Duodenal mucosa (tissue), 2 donors: ENCODE results near the gene KRT86.
"Not testable (repeated sequence)": the region's sequence is repeated elsewhere in the genome, so short reads cannot be mapped to it uniquely, and the experiment has no call there.

Source experiments
- H3K27ac ChIP-seq: one replicate; pipeline ENCODE4 v1.7.0; 2013; ENCODE audit warnings: low read depth, low read length
- H3K27me3 ChIP-seq, 2 donors: one replicate each; pipeline ENCODE4 v1.7.0; 2013; ENCODE audit warnings: low read length in 2 of 2, control low read depth in 1 of 2; ENCODE audit not compliant: insufficient read depth in 2 of 2, control insufficient read depth in 1 of 2
- H3K36me3 ChIP-seq, 2 donors: one replicate each; pipeline ENCODE4 v1.7.0; 2013; ENCODE audit warnings: low read length in 2 of 2, control low read depth in 1 of 2; ENCODE audit not compliant: insufficient read depth in 2 of 2, control insufficient read depth in 1 of 2
- H3K4me1 ChIP-seq, 2 donors: one replicate each; pipeline ENCODE4 v1.7.0; 2013; ENCODE audit warnings: low read length in 2 of 2, control low read depth in 1 of 2; ENCODE audit not compliant: insufficient read depth in 2 of 2, control insufficient read depth in 1 of 2
- H3K4me3 ChIP-seq, 2 donors: one replicate each; pipeline ENCODE4 v1.7.0; 2013; ENCODE audit warnings: low read length in 2 of 2, low read depth in 1 of 2
- H3K9ac ChIP-seq, 2 donors: one replicate each; pipeline ENCODE4 v1.7.0; 2013; ENCODE audit warnings: low read length in 2 of 2, low read depth in 1 of 2
- H3K9me3 ChIP-seq, 2 donors: one replicate each; pipeline ENCODE4 v1.7.0; 2013; ENCODE audit warnings: low read length in 2 of 2, control low read depth in 1 of 2; ENCODE audit not compliant: control insufficient read depth in 1 of 2

Gene KRT86

GRCh38 chr12:52252728-52253343 is 21.6 kb upstream of the KRT86 start:
- Histone ChIP-seq H3K27me3 (peaks cover 10 to 24% of the 10 kb centered on the region in 2 donors), H3K4me1 (peaks cover 3 to 9% of the 10 kb centered on the region in 2 donors), H3K9ac (no peak overlapping the region), H3K36me3 (no peaks in the 10 kb centered on the region), H3K9me3 (no peaks in the 10 kb centered on the region), H3K27ac (no peak overlapping the region), H3K4me3 (no peak overlapping the region)

GRCh38 chr12:52253391-52254179 is 20.9 kb upstream of the KRT86 start:
- H3K9ac ChIP-seq = no peak overlapping the region
- peaks cover 14 to 28% of the 10 kb centered on the region in 2 donors for H3K27me3 ChIP-seq

DNA sequence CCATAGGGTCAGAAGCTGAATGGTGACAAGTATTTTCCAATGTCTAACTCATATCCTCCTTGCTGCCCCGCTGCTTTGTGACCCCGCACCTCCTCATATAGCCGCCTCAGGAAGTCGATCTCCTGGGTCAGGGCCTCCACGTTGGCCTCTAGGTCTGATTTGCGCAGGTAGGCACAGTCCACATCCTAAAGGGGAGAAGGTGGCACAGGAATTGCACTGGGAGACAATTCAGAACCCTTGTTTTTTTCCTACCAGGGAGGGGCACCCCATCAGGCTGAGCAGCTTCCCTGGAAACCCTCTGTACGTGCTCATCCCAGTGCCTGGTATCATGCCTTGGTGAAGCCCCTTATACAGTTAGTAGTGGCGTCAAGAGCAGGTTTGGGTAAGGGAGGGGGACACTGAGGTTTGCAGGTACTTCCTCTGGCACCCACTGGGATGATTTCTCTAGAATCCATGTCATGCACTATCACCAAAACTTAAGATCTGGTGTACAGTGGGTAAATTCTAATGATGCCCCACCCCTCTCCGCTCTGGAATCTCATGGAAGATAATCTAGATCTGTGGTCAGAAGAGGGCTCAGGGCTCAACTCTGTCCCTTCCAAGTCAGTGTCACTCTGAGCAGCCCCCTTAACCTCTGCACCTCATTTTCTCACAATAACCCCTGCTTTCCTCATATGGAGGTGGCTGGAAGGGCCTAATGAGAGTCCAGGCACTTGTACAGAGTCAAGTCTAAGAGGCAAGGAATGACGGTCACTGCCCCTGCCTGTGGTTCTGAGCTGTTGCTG is 20.1 kb upstream of the KRT86 start:
- H3K9ac ChIP-seq = no peak overlapping the region
- no peak overlapping the region for H3K4me3 ChIP-seq
- H3K36me3 ChIP-seq = no peaks in the 10 kb centered on the region
- no peaks in the 10 kb centered on the region for H3K9me3 ChIP-seq
- H3K27ac ChIP-seq = no peak overlapping the region
- peaks cover 21 to 34% of the 10 kb centered on the region in 2 donors for H3K27me3 ChIP-seq
- peaks cover 0 to 4% of the 10 kb centered on the region in 2 donors for H3K4me1 ChIP-seq

More at GRCh38 chr12:52253391-52254179, 20.9 kb upstream of the KRT86 start:
- H3K4me3 ChIP-seq = no peak overlapping the region
- peaks cover 0 to 6% of the 10 kb centered on the region in 2 donors for H3K4me1 ChIP-seq
- no peaks in the 10 kb centered on the region for H3K36me3 ChIP-seq
- no peaks in the 10 kb centered on the region for H3K9me3 ChIP-seq
- H3K27ac ChIP-seq = no peak overlapping the region

DNA sequence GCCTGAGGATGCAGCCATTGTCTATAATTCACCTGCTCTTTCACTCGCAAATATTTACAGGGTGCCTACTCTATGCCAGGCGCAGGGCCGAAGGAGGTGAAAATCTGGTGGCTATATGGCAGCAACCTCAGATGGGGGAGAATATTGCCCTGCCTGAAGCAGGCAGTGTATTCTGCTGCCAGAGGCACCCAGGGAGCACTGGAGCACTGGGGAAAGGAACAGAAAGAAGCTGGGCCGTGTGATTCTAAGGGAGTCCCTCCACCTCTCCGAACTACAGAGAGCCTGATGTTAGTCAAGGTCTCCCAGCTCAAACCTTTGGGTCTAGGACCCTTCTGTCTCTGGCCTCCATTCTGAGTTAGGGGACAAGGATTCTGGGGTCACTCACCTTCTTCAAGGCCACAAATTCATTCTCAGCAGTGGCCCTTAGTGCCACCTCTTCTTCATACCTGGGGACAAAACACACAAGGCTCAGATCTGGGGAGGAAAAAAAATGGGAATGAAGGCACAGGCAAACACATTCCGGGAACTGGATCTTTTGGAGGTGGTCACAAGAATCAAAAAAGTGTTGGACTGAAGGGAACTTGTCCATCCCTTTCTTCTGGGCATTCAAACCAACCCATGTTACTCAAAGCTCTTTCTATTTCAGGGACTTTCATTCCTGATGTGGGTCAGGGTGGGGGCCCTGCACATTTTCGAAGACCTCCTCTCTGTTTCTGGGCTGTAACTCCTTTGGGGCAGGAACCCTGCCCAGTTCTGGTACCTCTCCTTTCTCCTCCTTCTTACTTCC is 19.3 kb upstream of the KRT86 start:
- Histone ChIP-seq H3K27me3 (peaks cover 24 to 34% of the 10 kb centered on the region in 2 donors), H3K36me3 (no peaks in the 10 kb centered on the region), H3K4me1 (peaks cover 0 to 3% of the 10 kb centered on the region in 2 donors), H3K9ac (no peak overlapping the region), H3K27ac (no peak overlapping the region), H3K9me3 (no peaks in the 10 kb centered on the region), H3K4me3 (no peak overlapping the region)

GRCh38 chr12:52255926-52256583 is 18.4 kb upstream of the KRT86 start:
- H3K4me3 ChIP-seq = no peak overlapping the region
- H3K36me3 ChIP-seq = no peaks in the 10 kb centered on the region
- H3K27me3 ChIP-seq = peaks cover 24 to 34% of the 10 kb centered on the region in 2 donors
- H3K9me3 ChIP-seq = peaks cover 0 to 2% of the 10 kb centered on the region in 2 donors
- H3K9ac ChIP-seq = no peak overlapping the region
- H3K4me1 ChIP-seq = peaks cover 0 to 3% of the 10 kb centered on the region in 2 donors
- H3K27ac ChIP-seq = no peak overlapping the region

- H3K36me3 ChIP-seq = no peaks in the 10 kb centered on the region
- H3K9ac ChIP-seq = no peak overlapping the region
- H3K4me1 ChIP-seq = peaks cover 0 to 3% of the 10 kb centered on the region in 2 donors
- peaks cover 24 to 34% of the 10 kb centered on the region in 2 donors for H3K27me3 ChIP-seq
- no peak overlapping the region for H3K27ac ChIP-seq
- peaks cover 4 to 7% of the 10 kb centered on the region in 2 donors for H3K9me3 ChIP-seq
- H3K4me3 ChIP-seq = no peak overlapping the region
These were observed 17.9 kb upstream of the KRT86 start for GRCh38 chr12:52256584-52256935.

DNA sequence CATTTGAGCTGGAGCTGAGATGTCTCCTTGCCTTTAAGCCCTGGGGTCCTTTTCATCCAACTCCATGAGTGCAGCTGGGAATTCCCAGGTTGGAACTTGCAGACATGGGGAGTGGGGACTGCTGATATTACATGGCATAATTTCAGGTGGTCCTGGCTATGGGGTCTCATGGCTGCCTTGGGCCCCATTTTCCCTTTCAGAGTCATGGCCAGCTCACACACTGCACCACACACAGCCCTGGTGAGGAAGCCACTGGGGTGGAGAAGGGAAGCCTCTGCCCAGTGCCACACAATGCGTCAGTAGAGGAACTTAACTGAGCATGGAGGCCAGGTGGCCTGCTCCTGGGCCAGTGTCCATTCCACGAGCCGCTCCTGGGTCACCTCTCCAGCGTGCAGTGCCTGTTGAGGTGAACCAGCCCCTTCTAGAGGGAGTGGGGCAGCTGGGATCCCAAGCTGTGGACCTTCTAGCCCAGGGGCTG is 17.3 kb upstream of the KRT86 start:
- H3K4me3 ChIP-seq = no peak overlapping the region
- H3K27ac ChIP-seq = no peak overlapping the region
- no peak overlapping the region for H3K9ac ChIP-seq
- H3K27me3 ChIP-seq = peaks cover 24 to 34% of the 10 kb centered on the region in 2 donors
- H3K9me3 ChIP-seq = peaks cover 8 to 13% of the 10 kb centered on the region in 2 donors
- H3K36me3 ChIP-seq = no peaks in the 10 kb centered on the region
- peaks cover 0 to 3% of the 10 kb centered on the region in 2 donors for H3K4me1 ChIP-seq

DNA sequence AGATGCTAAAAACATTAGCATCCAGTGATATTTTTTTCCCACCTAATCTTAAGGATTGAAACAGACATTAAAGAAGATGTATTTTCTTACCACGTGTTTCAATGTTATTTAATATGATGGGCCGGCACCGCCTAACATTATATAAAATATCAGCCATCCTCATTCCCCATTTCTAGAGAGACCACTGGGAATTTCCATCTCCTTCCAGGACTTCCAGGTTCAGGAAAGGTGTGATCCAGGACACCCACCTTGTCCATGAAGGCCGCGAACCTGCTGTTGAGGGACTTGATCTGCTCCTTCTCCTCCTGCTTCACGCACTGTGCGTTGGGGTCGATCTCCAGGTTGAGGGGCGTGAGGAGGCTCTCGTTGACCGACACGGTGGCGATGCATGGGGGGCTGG is 16.5 kb upstream of the KRT86 start:
- H3K4me3 ChIP-seq, H3K27ac ChIP-seq, H3K4me1 ChIP-seq, H3K36me3 ChIP-seq, H3K9ac ChIP-seq: not testable (repeated sequence)
- Histone ChIP-seq H3K27me3 (peaks cover 24 to 34% of the 10 kb centered on the region in 2 donors), H3K9me3 (peaks cover 13 to 18% of the 10 kb centered on the region in 2 donors)

GRCh38 chr12:52258335-52258901 is 16.0 kb upstream of the KRT86 start:
- H3K9ac ChIP-seq = no peak overlapping the region
- H3K27me3 ChIP-seq = peaks cover 24 to 34% of the 10 kb centered on the region in 2 donors
- no peak overlapping the region for H3K4me3 ChIP-seq

More at GRCh38 chr12:52258335-52258901, 16.0 kb upstream of the KRT86 start:
- H3K27ac ChIP-seq = no peak overlapping the region
- peaks cover 13 to 18% of the 10 kb centered on the region in 2 donors for H3K9me3 ChIP-seq
- peaks cover 0 to 3% of the 10 kb centered on the region in 2 donors for H3K4me1 ChIP-seq
- no peaks in the 10 kb centered on the region for H3K36me3 ChIP-seq
